Stomach (tissue), 4 donors: Measurements from ENCODE around the gene RPL15.

Source experiments
- CTCF ChIP-seq, 7 experiments: fragments of 450-650 bp in 4 of 7; fragments of 200-600 bp in 3 of 7; sonication (generic) in 3 of 7; IDR thresholded peaks; one replicate each; pipeline ENCODE4 v1.5.1; 2016 to 2019; ENCODE audit warnings: antibody characterized with exemption in 7 of 7, control low read depth in 2 of 7, mild to moderate bottlenecking in 1 of 7
- EP300 ChIP-seq: sonication (generic); formaldehyde crosslinking; IDR thresholded peaks from one replicate; pipeline ENCODE4 v1.6.1; 2017; ENCODE audit warnings: antibody characterized with exemption
- POLR2A ChIP-seq, 4 donors: fragments of 450-650 bp; IDR thresholded peaks; one replicate each; pipeline ENCODE4 v1.6.1; 2016; ENCODE audit warnings: antibody characterized with exemption in 4 of 4, control low read depth in 2 of 4, mild to moderate bottlenecking in 1 of 4, moderate library complexity in 1 of 4
- POLR2AphosphoS5 ChIP-seq, 3 donors: sonication (generic); formaldehyde crosslinking; IDR thresholded peaks; one replicate each; pipeline ENCODE4 v1.6.1; 2016; ENCODE audit warnings: antibody characterized with exemption in 3 of 3

- no peak for TF ChIP-seq CTCF (IDR thresholded peaks at IDR 0.05)
- no peak for TF ChIP-seq EP300
- no peak for TF ChIP-seq POLR2AphosphoS5 (IDR thresholded peaks at IDR 0.05)
- no peak for TF ChIP-seq POLR2A (IDR thresholded peaks at IDR 0.05)
Observed at GRCh38 chr3:23874359-23875112, 42.4 kb upstream of the RPL15 start.
